Hepatocyte (in vitro differentiated cells): Measurements from ENCODE around the gene ARHGAP1.

Experiments used
- CTCF ChIP-seq: fragments of 200-600 bp; sonication (generic); IDR thresholded peaks from 2 replicates; pipeline ENCODE4 v1.5.1; 2016; ENCODE audit warnings: antibody characterized with exemption, mild to moderate bottlenecking; ENCODE audit not compliant: poor library complexity
- EZH2 ChIP-seq: fragments of 200-600 bp; sonication (generic); IDR thresholded peaks from 2 replicates; pipeline ENCODE4 v1.6.1; 2016; ENCODE audit warnings: antibody characterized with exemption, mild to moderate bottlenecking, borderline replicate concordance

- TF ChIP-seq CTCF (no peak), EZH2 (no peak)
Observed at GRCh38 chr11:46641639-46642038, 58.8 kb downstream of the ARHGAP1 start.
